Measurements from ENCODE around the gene ZNF133. TPM values are rescaled to one million over a fixed set of nuclear protein-coding genes. Genes with fewer than 3 reads are reported as not detected.
A peak's percentile ranks its signal among the peaks of the same experiment; 100 is the strongest.

ZNF133 gene
- total and polyA plus RNA-seq, 11 donors = 4.0 to 9.8 (median 6.3) TPM

GRCh38 chr20:18321976-18322950 lies 33.9 kb downstream of the ZNF133 start:
- Histone ChIP-seq H3K4me1 (no peaks in the 10 kb centered on the region), H3K27ac (no peak overlapping the region), H3K9me3 (peaks cover 0 to 4% (median 0%) of the 10 kb centered on the region in 12 donors), H3K4me3 (no peak overlapping the region), H3K27me3 (no peaks in the 10 kb centered on the region), H3K36me3 (peaks cover 0 to 5% (median 0%) of the 10 kb centered on the region in 9 donors)
- 86 to 90% (median 88%) methylated on average over 10 of the region's 10 CpGs for WGBS, 4 donors
- intact Hi-C loops (cut with DNase I) = no loop called here
- ATAC-seq (no peak), DNase-seq (no peak)
- TF ChIP-seq POLR2A (IDR thresholded peaks at IDR 0.05) = no peak
- no peak for TF ChIP-seq CTCF (IDR thresholded peaks at IDR 0.05)

- H3K27ac ChIP-seq = peak overlapping the region in 1 of 12 donors; percentile 25
- intact Hi-C loops (cut with DNase I) = no loop called here
- TF ChIP-seq CTCF (IDR thresholded peaks at IDR 0.05) (no peak), POLR2A (IDR thresholded peaks at IDR 0.05) (no peak)
- 85 to 87% (median 86%) methylated on average over 4 of the region's 4 CpGs for WGBS, 4 donors
- H3K36me3 ChIP-seq = no peaks in the 10 kb centered on the region
- DNase-seq (no peak), ATAC-seq (no peak)
- H3K4me1 ChIP-seq = no peaks in the 10 kb centered on the region
- no peaks in the 10 kb centered on the region for H3K27me3 ChIP-seq
- H3K4me3 ChIP-seq = no peak overlapping the region
- H3K9me3 ChIP-seq = peaks cover 0 to 18% (median 7%) of the 10 kb centered on the region in 12 donors
These were observed 35.4 kb downstream of the ZNF133 start for GRCh38 chr20:18323705-18324104.

- TF ChIP-seq CTCF (IDR thresholded peaks at IDR 0.05) (no peak), POLR2A (IDR thresholded peaks at IDR 0.05) (no peak)
- WGBS, 4 donors = 45 to 51% (median 49%) methylated on average over 3 of the region's 3 CpGs
- Histone ChIP-seq H3K27ac (no peak overlapping the region), H3K36me3 (no peaks in the 10 kb centered on the region), H3K27me3 (no peaks in the 10 kb centered on the region), H3K9me3 (peaks cover 0 to 28% (median 7%) of the 10 kb centered on the region in 12 donors), H3K4me3 (no peak overlapping the region), H3K4me1 (no peaks in the 10 kb centered on the region)
- DNase-seq (no peak), ATAC-seq (no peak)
- intact Hi-C loops (cut with DNase I) = no loop called here
These were observed 36.3 kb downstream of the ZNF133 start for GRCh38 chr20:18324596-18325089.

- 95 to 99% (median 98%) methylated on average over 2 of the region's 2 CpGs for WGBS, 4 donors
- no peaks in the 10 kb centered on the region for H3K27me3 ChIP-seq
- no peaks in the 10 kb centered on the region for H3K4me1 ChIP-seq
- no peak overlapping the region for H3K27ac ChIP-seq
- intact Hi-C loops (cut with DNase I) = no loop called here
- H3K4me3 ChIP-seq = no peak overlapping the region
- TF ChIP-seq POLR2A (IDR thresholded peaks at IDR 0.05) (no peak), CTCF (IDR thresholded peaks at IDR 0.05) (no peak)
- no peak for DNase-seq
- no peak for ATAC-seq
- H3K36me3 ChIP-seq = no peaks in the 10 kb centered on the region
- H3K9me3 ChIP-seq = peaks cover 0 to 50% (median 24%) of the 10 kb centered on the region in 12 donors
These were observed 38.7 kb downstream of the ZNF133 start for GRCh38 chr20:18326990-18327389.

Measured in heart left ventricle (tissue), 16 donors.